ENCODE data around the gene WASHC3. TPM values are rescaled to one million over a fixed set of nuclear protein-coding genes. Genes with fewer than 3 reads are reported as not detected.

Gene WASHC3, protein sequence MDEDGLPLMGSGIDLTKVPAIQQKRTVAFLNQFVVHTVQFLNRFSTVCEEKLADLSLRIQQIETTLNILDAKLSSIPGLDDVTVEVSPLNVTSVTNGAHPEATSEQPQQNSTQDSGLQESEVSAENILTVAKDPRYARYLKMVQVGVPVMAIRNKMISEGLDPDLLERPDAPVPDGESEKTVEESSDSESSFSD
- polyA plus RNA-seq (2011; rRNA removed), result 34.5 and 66.9 TPM in 2 replicates
- polyA minus RNA-seq (2011; rRNA and poly(A)+ RNA removed), result 11.8 and 16.9 TPM in 2 replicates

DNA sequence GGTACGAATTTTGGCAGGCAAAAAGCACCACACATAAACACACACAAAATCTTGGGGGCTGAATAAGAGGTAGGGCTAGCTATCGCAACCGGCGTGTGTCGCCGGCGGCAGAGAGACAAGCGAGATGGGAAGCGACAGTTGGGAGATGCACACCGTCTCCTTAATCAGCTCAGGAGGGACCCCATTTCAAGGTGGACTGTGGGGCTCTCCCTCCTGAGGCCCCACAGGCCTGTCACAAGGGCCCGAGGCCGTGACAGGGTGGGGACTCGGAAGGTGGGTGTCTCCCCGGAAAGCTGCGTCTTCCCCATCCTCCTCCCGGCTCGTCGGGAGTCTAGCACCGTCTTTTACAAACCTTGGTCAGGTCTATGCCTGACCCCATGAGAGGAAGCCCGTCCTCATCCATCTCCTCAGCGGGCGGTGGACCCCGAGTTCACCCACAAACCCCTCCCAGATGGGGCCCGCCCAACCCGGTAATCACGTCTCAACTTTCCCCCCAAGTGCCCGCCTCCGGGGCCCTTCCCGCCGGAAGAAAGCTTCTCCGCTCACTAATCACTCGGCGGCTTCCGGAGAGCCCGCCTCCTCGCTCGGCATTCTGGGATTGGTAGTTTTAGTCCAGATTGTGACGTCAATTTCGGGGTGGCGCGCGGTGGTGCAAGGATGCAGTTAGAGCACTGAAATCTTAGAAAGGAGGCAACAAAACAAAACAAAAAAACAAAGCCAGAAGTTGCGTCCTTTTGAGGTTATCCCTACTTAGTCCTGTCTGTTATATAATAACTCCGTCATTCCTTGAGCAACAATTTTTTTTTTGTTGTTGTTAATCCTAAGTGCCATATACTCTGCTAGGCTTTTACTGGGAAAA, at the start of gene WASHC3:
WASHC3 (minus strand) TSS at position 432 of the 859 bp plus-strand sequence; CDS start at position 403, 29 bp downstream.
- POLR2A ChIA-PET, result interaction anchor here (0.6 to 0.7 kb wide), 2 partner anchors 136 to 410 kb away, joined by 3 to 20 read pairs; no protein-coding TSS in a partner anchor
- TF ChIP-seq CTCF (IDR thresholded peaks at IDR 0.05; ENCODE audit: insufficient read depth, low read depth, low read length), result no peak
- peaks cover 1% of the 10 kb centered on the region; the same call in 1 of the 2 replicates for H3K36me3 ChIP-seq (ENCODE audit: control insufficient read depth, insufficient read depth, low read length)
- DNase-seq (ENCODE audit: low read depth), result peak; percentile 63
- H3K27me3 ChIP-seq (ENCODE audit: control insufficient read depth, insufficient read depth, low read length), result no peaks in the 10 kb centered on the region
- H3K4me3 ChIP-seq (ENCODE audit: low read depth, low read length), result peak within 1 kb of the TSS; percentile 64
- CTCF ChIA-PET, result interaction anchor here (1.1 to 1.6 kb wide), 2 partner anchors 122 to 124 kb away, joined by 3 to 4 read pairs; no protein-coding TSS in a partner anchor

GRCh38 chr12:102110782-102111181, 49.0 kb upstream of the WASHC3 start:
- no peak overlapping the region for H3K4me3 ChIP-seq (ENCODE audit: low read depth, low read length)
- H3K27me3 ChIP-seq (ENCODE audit: control insufficient read depth, insufficient read depth, low read length), result no peaks in the 10 kb centered on the region
- ChIA-PET CTCF (interaction anchor here (1.2 kb wide), 1 partner anchor 190 kb away, joined by 3 read pairs; no protein-coding TSS in a partner anchor), POLR2A (no interaction called here)
- TF ChIP-seq CTCF (IDR thresholded peaks at IDR 0.05; ENCODE audit: insufficient read depth, low read depth, low read length), result no peak
- H3K36me3 ChIP-seq (ENCODE audit: control insufficient read depth, insufficient read depth, low read length), result no peaks in the 10 kb centered on the region
- no peak for DNase-seq (ENCODE audit: low read depth)

DNA sequence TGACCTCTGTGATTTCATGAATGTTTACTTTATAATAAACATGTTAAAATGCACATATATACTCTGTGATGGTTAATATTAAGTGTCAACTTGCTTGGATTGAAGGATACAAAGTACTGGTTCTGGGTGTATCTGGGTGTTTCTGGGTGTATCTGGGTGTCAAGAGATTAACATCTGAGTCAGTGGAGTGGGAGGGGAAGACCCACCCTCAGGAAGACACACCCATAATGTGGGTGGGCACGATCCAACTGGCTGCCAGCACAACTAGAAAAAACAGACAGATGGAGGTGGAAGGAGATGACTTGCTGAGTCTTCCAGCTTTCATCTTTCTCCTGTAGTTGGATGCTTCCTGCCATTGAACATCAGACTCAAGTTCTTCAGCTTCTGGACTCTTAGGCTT, 46.2 kb upstream of the WASHC3 start:
- Histone ChIP-seq H3K4me3 (ENCODE audit: low read depth, low read length) (no peak overlapping the region), H3K36me3 (ENCODE audit: control insufficient read depth, insufficient read depth, low read length) (peaks cover 2% of the 10 kb centered on the region; the same call in 1 of the 2 replicates), H3K27me3 (ENCODE audit: control insufficient read depth, insufficient read depth, low read length) (no peaks in the 10 kb centered on the region)
- no peak for DNase-seq (ENCODE audit: low read depth)
- ChIA-PET CTCF (no interaction called here), POLR2A (no interaction called here)
- no peak for TF ChIP-seq CTCF (IDR thresholded peaks at IDR 0.05; ENCODE audit: insufficient read depth, low read depth, low read length)

DNA sequence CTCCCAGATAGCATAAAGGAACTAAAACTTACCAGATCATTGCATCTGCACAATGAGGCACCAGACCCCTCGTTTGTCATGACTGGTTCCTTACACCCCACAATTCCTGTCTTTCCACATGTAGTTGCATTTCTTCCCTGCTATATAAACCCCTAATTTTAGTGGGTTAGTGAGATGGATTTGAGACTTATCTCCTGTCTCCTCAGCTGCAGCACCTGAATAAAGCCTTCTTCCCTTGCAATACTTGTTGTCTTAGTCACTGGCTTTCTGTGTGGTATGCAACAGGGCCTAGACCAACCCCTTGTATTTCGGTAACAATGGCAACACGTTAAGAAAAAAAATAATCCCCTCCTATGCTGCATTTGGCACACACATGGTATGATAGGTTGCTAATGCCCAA, 45.1 kb upstream of the WASHC3 start:
- ChIA-PET CTCF (no interaction called here), POLR2A (no interaction called here)
- DNase-seq (ENCODE audit: low read depth), result no peak
- Histone ChIP-seq H3K4me3 (ENCODE audit: low read depth, low read length) (no peak overlapping the region), H3K36me3 (ENCODE audit: control insufficient read depth, insufficient read depth, low read length) (peaks cover 2% of the 10 kb centered on the region; the same call in 1 of the 2 replicates), H3K27me3 (ENCODE audit: control insufficient read depth, insufficient read depth, low read length) (no peaks in the 10 kb centered on the region)
- TF ChIP-seq CTCF (IDR thresholded peaks at IDR 0.05; ENCODE audit: insufficient read depth, low read depth, low read length), result no peak

- CTCF ChIA-PET, result interaction anchor here (0.6 to 4.2 kb wide), 5 partner anchors 155 to 672 kb away, joined by 3 to 15 read pairs (median 6); no protein-coding TSS in a partner anchor
- no peak for TF ChIP-seq CTCF (IDR thresholded peaks at IDR 0.05; ENCODE audit: insufficient read depth, low read depth, low read length)
- Histone ChIP-seq H3K27me3 (ENCODE audit: control insufficient read depth, insufficient read depth, low read length) (no peaks in the 10 kb centered on the region), H3K4me3 (ENCODE audit: low read depth, low read length) (no peak overlapping the region), H3K36me3 (ENCODE audit: control insufficient read depth, insufficient read depth, low read length) (peaks cover 1% of the 10 kb centered on the region; the same call in 1 of the 2 replicates)
- POLR2A ChIA-PET, result no interaction called here
- no peak for DNase-seq (ENCODE audit: low read depth)
These were observed 35.1 kb upstream of the WASHC3 start for GRCh38 chr12:102096855-102097254.
